Left forelimb (tissue), 1 donor: ENCODE data around the gene TIPARP.
"Not testable (repeated sequence)": the region's sequence is repeated elsewhere in the genome, so short reads cannot be mapped to it uniquely, and the experiment has no call there.

ENCODE experiments used
- DNase-seq: peaks from one replicate; pipeline ENCODE4 v3.0.0-alpha.2; 2018; ENCODE audit warnings: low spot score

The TIPARP gene

DNA sequence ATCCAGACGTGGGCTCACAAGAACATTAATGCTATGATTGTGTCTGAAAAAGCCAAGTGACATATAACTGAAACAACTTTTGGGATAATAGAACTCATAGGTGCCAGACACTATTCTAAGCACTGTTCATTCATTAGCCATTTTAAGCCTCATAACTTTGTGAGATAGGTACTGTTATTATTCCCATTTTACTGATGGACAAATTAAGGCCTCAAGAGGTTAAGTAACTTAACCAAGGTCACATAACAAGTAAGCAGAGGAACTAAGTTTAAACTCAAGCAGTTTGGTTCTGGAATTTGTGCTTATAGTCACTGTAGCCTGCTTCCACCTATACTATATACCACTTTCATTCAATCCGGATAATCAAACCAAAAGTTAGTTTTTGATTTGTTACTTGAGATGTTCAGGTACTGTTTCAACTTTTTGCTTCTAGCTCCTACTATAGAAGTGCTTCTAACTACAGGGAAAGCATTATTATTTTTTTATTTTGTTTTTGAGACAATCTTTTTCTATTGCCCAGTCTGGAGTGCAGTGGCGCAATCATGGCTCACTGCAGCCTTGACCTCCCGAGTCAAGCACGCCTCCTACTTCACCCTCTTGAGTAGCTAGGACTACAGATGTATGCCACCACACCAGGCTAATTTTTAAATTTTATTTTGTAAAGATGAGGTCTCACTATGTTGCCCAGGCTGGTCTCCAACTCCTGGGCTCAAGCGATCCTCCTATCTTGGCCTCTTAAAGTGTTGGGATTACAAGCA lies 41.9 kb downstream of the TIPARP start:
- DNase-seq: no peak

DNA sequence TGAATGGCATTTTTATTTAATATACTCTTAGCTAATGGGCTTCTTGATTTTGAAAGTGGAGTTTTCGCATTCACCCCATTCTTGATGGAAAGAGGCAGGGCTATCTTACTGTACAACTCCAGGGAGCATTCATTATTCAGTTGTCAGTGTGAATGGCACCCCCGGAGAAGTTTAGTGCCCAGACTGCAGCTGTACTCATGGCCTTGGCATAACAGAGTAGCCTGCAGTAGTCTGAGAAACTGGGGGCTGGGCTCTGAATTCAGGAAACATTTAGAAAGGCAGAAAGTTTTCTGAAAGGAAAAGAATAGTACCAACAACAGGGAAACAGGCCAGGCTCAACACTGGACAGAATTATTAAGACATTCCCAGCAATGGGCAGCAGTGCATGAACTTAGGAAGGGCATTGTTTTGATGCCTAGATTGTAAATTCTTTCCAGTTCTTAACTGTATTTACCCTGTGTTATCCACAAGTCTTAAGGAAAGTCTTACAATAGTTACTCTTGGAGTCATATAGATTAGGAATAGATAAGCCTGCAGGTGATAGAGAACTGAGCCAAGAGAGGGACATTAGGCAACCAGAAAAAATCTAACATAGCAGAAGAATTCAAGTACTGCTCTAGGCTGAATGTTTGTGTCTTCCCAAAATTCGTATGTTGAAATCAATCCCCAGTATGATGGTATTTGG lies 44.4 kb downstream of the TIPARP start:
- no peak for DNase-seq

DNA sequence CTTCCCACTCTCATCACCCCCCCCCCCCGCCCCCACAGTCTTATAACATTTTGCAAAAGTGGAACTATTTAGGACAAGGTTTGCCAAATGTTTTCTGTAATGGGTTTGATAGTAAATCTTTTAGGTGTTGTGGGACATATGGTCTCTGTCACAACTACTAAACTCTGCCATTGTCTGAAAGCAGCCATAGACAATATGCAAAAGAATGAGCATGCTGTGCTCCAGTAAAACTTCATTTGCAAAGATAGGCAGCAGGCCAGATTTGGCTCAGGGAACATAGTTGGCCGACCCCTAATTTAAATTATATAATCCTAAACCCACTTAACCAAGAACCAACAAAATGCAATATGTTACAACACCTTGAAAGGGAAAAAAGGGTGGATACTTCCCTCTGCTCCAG lies 46.4 kb downstream of the TIPARP start:
- no peak for DNase-seq

DNA sequence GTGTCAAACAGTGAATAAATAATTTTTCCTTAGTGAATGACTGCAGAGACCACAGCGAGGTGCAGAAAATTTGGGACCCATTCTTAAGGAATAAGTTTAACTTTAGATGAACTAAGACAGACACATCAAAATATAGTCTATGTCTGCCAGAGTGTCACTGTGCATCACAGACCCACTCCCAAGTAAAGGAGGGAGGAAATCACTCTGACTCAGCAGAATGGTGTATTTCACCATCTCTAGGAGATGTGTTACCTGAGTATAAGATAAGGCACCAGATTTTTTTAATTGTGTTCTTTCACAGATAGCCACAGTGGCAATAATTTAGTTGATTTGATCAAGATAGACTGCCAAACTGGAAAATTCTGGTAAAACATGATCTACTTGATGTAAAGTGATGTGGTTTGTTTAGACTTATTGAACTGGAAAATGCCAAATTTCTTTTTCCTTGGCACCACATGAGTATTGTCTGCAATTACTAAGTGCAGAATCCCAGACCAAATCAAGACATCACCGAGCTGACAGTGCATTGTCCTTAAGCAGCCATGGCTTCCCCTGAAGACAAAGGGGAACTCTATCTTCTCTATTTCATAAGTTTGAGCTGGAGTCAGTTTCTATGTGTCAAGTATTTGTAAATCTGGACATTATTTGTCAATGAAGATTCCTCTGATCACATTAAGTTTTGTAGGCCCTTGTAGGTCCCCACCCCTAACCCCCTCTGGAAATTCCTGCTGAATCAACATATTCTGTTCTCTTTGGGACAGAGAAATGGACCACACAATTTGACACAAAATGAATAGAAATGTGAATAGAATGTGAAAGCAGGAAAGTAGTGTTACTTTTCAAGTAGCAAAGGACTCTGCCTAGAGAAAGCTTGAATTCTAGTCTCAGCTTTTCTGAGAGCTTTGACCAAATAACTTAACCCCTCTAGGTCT lies 47.6 kb downstream of the TIPARP start:
- no peak for DNase-seq

DNA sequence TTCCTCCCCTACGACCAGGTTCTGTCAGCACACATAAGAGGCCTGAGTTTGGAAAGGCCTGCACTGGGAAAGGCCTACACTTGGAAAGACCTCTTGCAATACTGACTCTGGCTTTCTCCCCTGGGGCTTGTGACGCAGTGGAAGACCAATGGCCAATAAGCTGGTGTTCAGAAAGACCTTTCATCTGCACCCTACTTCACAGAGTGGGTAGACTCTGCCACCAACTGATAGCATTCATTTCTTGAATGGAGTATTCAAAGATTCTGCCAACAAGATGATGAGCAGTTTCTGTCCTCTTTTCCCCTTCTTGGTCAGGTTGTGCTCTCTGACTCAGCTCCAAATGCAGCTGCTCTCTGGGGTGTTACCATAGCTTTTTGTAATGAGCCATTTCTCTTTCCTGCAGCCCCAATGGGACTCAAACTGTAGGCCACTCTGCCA lies 48.8 kb downstream of the TIPARP start:
- DNase-seq: no peak

- no peak for DNase-seq
These were observed 51.3 kb downstream of the TIPARP start for GRCh38 chr3:156725682-156726081.

DNA sequence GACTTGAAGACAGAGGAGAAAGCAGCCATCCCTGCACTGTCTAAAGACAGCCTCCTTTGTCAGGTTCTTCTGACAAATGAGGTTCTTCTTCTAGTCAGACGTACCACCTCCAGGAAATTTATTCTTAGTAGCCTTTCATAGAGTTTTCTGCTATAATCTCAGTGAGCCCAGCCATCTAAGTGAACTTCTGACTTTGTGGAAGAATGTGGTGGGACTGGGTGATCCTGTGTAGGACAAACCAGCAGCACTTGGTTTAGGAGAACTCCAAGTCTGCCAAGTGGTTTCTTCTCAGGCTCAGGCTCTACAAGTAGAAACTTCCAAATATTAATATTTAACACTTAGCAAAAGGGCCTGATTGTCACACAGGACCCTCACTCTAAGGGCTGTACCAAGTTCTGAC lies 52.1 kb downstream of the TIPARP start:
- no peak for DNase-seq

GRCh38 chr3:156727519-156728205 lies 53.3 kb downstream of the TIPARP start:
- no peak for DNase-seq

DNA sequence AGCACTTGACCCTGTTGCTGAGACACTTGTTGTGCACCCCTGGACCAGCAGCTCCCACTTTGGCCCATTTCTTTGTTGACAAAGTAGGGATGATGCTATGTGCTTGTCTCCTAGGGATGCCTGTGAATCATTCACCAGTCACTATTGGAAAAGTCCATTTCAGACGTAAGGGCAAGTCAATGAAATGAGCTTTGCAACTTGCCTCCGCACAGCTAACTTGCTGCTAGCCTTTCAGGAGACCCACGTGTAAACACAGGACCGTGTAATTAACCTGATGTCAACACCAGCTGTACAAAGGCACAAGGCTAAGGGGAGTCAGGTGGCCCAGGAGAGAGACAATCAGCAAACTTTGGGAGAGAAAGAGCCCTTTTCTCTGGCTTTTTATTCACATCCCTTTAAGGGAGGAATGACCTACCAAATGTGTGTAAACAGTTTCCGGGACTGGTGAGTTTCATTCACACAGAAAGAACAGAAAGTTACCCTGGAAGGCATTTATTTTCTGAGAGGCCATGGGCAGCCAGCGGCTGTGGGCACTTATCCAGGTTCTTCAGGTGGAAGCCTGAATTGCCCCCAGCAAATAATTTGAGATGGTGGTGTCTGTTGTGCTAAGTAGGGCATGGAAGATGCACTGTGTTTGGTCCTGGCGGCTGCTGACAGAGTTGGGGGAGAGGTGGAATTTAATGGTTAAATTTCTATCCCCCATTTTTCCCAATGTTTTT lies 54.0 kb downstream of the TIPARP start:
- no peak for DNase-seq

DNA sequence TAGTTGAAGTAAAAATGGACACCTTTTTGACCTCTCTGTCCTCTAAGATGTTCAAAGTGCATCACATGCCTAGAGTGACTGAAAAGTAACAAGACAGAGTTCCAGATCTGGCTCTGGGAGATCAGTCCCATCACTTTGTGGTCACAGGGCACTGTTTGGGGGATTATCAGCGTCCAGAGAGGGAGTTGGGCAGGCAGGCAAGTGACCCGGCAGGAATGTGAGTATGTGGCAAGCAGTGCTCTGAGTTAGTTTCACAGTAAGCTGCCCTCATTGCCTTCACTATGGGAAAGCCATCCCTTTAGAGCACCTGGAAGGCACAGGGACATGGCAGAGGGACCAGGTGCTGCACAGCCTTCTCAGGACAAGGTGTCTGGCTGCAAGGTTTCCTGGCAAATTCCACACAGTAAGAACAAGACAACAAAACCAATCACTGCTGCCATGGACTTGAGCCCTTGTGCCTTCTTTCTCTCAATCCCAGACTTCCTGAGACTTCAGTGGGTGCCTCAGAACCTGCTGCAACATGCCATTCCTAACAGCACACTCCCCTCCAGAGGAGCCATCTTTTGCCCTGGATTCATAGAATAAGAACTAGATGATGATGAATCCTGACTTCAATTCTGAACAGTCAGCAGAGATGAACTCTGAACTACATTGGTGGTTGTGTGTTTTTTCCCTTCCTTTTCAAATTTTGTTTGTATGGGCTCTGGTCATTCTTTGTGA lies 55.2 kb downstream of the TIPARP start:
- no peak for DNase-seq

DNA sequence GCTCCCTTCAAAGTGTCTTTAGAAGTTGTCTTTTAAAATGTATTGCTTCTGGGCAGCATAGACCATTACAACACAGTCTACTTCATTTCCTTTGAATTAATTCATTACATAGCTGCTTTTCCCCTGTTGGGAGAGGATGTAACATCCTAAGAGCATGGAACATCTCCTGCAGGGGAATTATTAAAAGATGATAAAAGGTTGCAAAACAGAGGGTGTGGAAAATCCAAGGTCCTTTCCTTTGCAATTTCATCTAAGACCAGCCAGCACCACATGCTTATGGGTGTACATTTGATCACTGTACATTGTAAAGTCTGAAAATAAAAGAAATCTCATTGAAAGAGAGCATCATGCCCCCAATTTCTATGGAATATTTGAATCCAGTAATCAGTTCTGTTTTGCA lies 57.4 kb downstream of the TIPARP start:
- DNase-seq: no peak

GRCh38 chr3:156732261-156732660 lies 57.9 kb downstream of the TIPARP start:
- no peak for DNase-seq

DNA sequence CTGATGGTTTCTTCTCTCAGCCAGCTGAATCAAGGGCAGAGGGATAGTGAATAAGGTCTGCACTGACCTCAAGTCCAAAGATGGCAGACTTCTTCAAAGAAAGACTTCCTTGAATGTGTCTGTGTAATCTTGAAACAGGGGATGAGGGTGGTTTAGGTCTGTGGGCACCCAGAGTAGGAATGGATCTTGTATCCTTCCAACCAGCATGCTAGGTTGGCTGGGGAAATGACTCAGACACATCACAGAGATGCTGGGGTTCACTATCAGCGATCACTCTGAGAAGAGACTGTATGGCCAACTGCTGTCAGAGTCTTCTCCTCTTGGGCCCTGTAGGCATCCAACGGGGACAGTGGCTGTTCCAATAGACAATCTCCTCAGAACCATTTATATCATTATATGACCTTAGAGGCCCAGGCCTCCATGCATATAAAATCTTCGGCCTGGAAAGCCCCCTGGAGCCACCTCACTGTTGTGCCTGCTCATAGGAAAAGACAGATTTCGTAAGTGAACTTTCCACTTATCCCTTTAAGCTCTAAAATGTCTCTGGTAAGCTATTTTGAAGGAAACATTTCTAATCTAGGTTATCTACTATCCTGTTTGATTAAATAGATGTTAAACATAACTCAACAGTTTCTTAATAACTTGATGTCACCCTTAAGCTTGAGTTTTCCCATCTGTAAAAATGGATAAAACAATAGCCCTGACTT lies 58.5 kb downstream of the TIPARP start:
- DNase-seq: no peak

DNA sequence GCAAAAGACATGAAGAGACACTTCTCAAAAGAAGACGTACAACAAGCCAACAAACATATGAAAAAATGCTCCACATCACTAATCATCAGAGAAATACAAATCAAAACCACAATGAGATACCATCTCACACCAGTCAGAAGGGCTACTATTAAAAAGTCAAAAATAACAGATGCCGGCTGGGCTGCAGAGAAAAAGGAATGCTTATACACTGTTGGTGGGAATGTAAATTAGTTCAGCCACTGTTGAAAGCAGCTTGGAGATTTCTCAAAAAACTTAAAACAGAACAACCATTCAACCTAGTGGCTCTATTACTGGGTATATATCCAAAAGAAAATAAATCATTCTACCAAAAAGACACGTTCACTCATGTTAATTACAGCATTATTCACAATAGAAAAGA lies 60.3 kb downstream of the TIPARP start:
- not testable (repeated sequence) for DNase-seq

- no peak for DNase-seq
These were observed 61.1 kb downstream of the TIPARP start for GRCh38 chr3:156735471-156735870.

DNA sequence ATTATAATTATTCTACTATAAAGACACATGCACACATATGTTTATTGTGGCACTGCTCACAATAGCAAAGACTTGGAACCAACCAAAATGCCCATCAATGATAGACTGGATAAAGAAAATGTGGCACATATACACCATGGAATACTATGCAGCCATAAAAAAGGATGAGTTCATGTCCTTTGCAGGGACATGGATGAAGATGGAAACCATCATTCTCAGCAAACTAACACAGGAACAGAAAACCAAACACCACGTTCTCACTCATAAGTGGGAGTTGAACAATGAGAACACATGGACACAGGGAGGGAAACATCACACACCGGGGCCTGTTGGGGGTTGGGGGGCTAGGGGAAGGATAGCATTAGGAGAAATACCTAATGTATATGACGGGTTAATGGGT lies 62.7 kb downstream of the TIPARP start:
- not testable (repeated sequence) for DNase-seq

DNA sequence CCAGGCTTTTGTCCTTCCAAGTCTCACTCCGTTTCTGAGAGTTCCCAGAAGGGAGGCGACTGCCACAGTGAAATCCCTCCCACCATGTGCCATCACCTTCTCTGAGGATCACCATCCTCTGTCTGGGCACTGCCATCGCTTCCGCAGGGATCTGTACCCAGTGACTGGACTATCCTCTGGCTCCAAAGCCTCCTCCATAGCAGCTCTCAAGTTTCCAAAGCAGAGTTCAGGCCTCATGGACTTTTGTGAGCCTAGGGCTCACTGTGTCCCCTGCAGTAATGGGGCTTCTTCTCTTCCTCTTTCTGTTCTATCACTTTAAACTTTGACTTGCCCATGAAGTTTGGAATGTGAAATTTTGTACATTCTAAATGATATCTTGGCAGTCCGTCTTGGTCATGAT lies 63.9 kb downstream of the TIPARP start:
- no peak for DNase-seq

DNA sequence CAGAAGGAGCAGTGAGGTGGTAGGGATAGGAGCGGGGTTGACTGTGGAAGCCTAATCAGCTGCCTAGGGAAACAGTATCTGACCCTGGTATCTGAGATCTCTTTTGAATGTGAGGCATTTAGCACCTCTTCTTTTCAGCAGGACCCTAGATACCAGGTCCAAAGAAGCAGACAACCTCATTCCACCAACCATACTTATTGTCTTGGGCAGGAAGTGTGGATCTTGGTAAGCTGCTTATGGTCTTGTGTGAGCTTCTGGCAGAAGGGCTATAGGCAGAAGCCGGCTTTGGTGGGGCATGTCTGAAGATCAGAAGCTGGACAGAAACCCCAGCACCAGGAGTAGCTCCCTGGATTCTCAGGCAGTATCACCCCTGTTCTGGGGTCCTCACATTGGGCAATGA lies 65.6 kb downstream of the TIPARP start:
- DNase-seq: no peak

DNA sequence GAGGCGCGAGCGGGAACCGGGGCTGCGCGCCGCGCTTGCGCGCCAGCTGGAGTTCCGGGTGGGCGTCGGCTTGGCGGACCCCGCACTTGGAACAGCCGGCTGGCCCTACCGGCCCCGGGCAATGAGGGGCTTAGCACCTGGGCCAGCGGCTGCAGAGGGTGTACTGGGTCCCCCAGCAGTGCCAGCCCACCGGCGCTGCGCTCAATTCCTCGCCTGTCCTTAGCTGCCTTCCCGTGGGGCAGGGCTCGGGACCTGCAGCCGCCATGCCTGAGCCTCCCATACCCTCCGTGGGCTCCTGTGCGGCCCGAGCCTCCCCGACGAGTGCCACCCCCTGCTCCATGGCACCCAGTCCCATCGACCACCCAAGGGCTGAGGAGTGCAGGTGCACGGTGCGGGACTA lies 66.2 kb downstream of the TIPARP start:
- not testable (repeated sequence) for DNase-seq

- no peak for DNase-seq
These were observed 67.5 kb downstream of the TIPARP start for GRCh38 chr3:156741935-156742334.
